GM19328 (cell line): ENCODE measurements around the gene SUCLG2.
"Not testable (repeated sequence)": the region's sequence is repeated elsewhere in the genome, so short reads cannot be mapped to it uniquely, and the experiment has no call there.

ENCODE experiments used
- ATAC-seq: cut with Tn5 transposase; IDR thresholded peaks from one replicate; pipeline ENCODE4 v1.9.1; 2021; ENCODE audit warnings: mild to moderate bottlenecking, moderate library complexity; ENCODE audit not compliant: unreplicated experiment

SUCLG2 gene

GRCh38 chr3:67561667-67562394 lies 92.6 kb downstream of the SUCLG2 start:
- no peak for ATAC-seq

GRCh38 chr3:67561266-67561665 lies 93.1 kb downstream of the SUCLG2 start:
- no peak for ATAC-seq

- ATAC-seq = no peak
Measured at GRCh38 chr3:67559029-67559605, 95.3 kb downstream of the SUCLG2 start.

- ATAC-seq = no peak
Measured at GRCh38 chr3:67558426-67558825, 96.0 kb downstream of the SUCLG2 start.

- no peak for ATAC-seq
Measured at GRCh38 chr3:67557848-67558355, 96.5 kb downstream of the SUCLG2 start.

- no peak for ATAC-seq
Measured at GRCh38 chr3:67551361-67552016, 102.9 kb downstream of the SUCLG2 start.

- no peak for ATAC-seq
Measured at GRCh38 chr3:67550541-67550940, 103.9 kb downstream of the SUCLG2 start.

GRCh38 chr3:67542502-67543250 lies 111.7 kb downstream of the SUCLG2 start:
- not testable (repeated sequence) for ATAC-seq

GRCh38 chr3:67540198-67540894 lies 114.1 kb downstream of the SUCLG2 start:
- no peak for ATAC-seq

GRCh38 chr3:67537203-67537602 lies 117.2 kb downstream of the SUCLG2 start:
- not testable (repeated sequence) for ATAC-seq

GRCh38 chr3:67535006-67535405 lies 119.4 kb downstream of the SUCLG2 start:
- ATAC-seq = no peak

- ATAC-seq = no peak
Measured at GRCh38 chr3:67534594-67534993, 119.8 kb downstream of the SUCLG2 start.

- no peak for ATAC-seq
Measured at GRCh38 chr3:67531181-67532101, 123.0 kb downstream of the SUCLG2 start.

GRCh38 chr3:67529915-67530314 lies 124.5 kb downstream of the SUCLG2 start:
- no peak for ATAC-seq

GRCh38 chr3:67529337-67529736 lies 125.1 kb downstream of the SUCLG2 start:
- no peak for ATAC-seq

- no peak for ATAC-seq
Measured at GRCh38 chr3:67526246-67526645, 128.2 kb downstream of the SUCLG2 start.

GRCh38 chr3:67524046-67524445 lies 130.4 kb downstream of the SUCLG2 start:
- no peak for ATAC-seq

GRCh38 chr3:67522081-67522480 lies 132.3 kb downstream of the SUCLG2 start:
- ATAC-seq = no peak

- peak; percentile 57 for ATAC-seq
Measured at GRCh38 chr3:67521053-67521646, 133.3 kb downstream of the SUCLG2 start.
